HEK293 (cell line): ENCODE data around the gene SMCHD1.

Experiments
- CTCF ChIA-PET: fragments of 350-600 bp; formaldehyde crosslinking; extraction: SDS; loops from one replicate; lab custom pipeline; 2021; ENCODE audit warnings: antibody characterized with exemption; lab: Yijun Ruan, JAX
- POLR2A ChIA-PET: fragments of 300-600 bp; formaldehyde crosslinking; extraction: SDS; loops from one replicate; lab custom pipeline; 2020; ENCODE audit warnings: antibody characterized with exemption, inconsistent platforms; lab: Yijun Ruan, JAX
- H3K27ac ChIP-seq: fragments of 200-500 bp; sonication (Bioruptor generic); 2 replicates; pipeline ENCODE4 v1.5.1; 2014; ENCODE audit warnings: low read depth, low read length, control low read depth, inconsistent platforms; ENCODE audit errors: extremely low read depth
- H3K36me3 ChIP-seq, 2 experiments: fragments of 200-500 bp in 1 of 2; sonication (Bioruptor generic) in 1 of 2; 1 replicate in 1 of 2; 2 replicates in 1 of 2; pipeline ENCODE4 v1.5.1; 2014 to 2017; ENCODE audit warnings: inconsistent platforms in 2 of 2, low read length in 2 of 2; ENCODE audit not compliant: control insufficient read depth in 2 of 2, insufficient read depth in 1 of 2
- H3K4me1 ChIP-seq: fragments of 200-500 bp; sonication (Bioruptor generic); 2 replicates; pipeline ENCODE4 v1.5.1; 2014; ENCODE audit warnings: mild to moderate bottlenecking, low read length, inconsistent platforms; ENCODE audit not compliant: control insufficient read depth, insufficient read depth
- H3K4me3 ChIP-seq: 2 replicates; pipeline ENCODE4 v1.5.1; 2011; ENCODE audit warnings: low read depth, mild to moderate bottlenecking, control low read depth, low read length, moderate library complexity
- H3K9me3 ChIP-seq: fragments of 200-500 bp; sonication (Bioruptor generic); 2 replicates; pipeline ENCODE4 v1.5.1; 2014; ENCODE audit warnings: low read depth, low read length, inconsistent platforms; ENCODE audit not compliant: control insufficient read depth, insufficient read depth
- GLI4 ChIP-seq: fragments of 450-650 bp; formaldehyde crosslinking; IDR thresholded peaks from 2 replicates; pipeline ENCODE4 v1.5.1; 2016; ENCODE audit warnings: missing biosample characterization, missing genetic modification characterization
- ZNF335 ChIP-seq: fragments of 450-650 bp; formaldehyde crosslinking; conservative IDR thresholded peaks from 2 replicates; pipeline ENCODE4 v1.5.1; 2016; ENCODE audit warnings: missing biosample characterization, missing genetic modification characterization
- ZNF404 ChIP-seq: fragments of 450-650 bp; formaldehyde crosslinking; IDR thresholded peaks from 2 replicates; pipeline ENCODE4 v1.5.1; 2017; ENCODE audit warnings: missing biosample characterization, missing genetic modification characterization
- ZNF433 ChIP-seq: fragments of 450-650 bp; formaldehyde crosslinking; IDR thresholded peaks from 2 replicates; pipeline ENCODE4 v1.5.1; 2016; ENCODE audit warnings: missing biosample characterization, missing genetic modification characterization, low read depth

The SMCHD1 gene

GRCh38 chr18:2853926-2854664, 198.6 kb downstream of the SMCHD1 start:
- CTCF ChIA-PET: interaction anchor here (0.6 kb wide), 1 partner anchor 139 kb away, joined by 3 read pairs; no protein-coding TSS in a partner anchor
- no peaks in the 10 kb centered on the region for H3K4me1 ChIP-seq
- no peak overlapping the region for H3K4me3 ChIP-seq
- no peaks in the 10 kb centered on the region for H3K9me3 ChIP-seq
- no peak for TF ChIP-seq GLI4 (tag by site-specific recombination)
- no peak for TF ChIP-seq ZNF404 (tag by site-specific recombination)
- TF ChIP-seq ZNF335 (tag by site-specific recombination): no peak
- TF ChIP-seq ZNF433 (tag by site-specific recombination): no peak
- no peak overlapping the region for H3K27ac ChIP-seq
- POLR2A ChIA-PET: no interaction called here
- no peaks in the 10 kb centered on the region for H3K36me3 ChIP-seq
